ENCODE results near the gene ENDOU. TPM values are rescaled to one million over a fixed set of nuclear protein-coding genes. Genes with fewer than 3 reads are reported as not detected.

The ENDOU gene
- polyA plus RNA-seq, 1 of the 3 experiments (the other 2 are of a cell fraction): not detected

- H3K27me3 ChIP-seq (ENCODE audit: insufficient read depth): no peaks in the 10 kb centered on the region
- no peak overlapping the region for H3K4me3 ChIP-seq (ENCODE audit: low read depth in 2 of 2, low read length in 1 of 2)
- no peaks in the 10 kb centered on the region for H3K36me3 ChIP-seq (replicated peaks in 1 of 2; ENCODE audit: control insufficient read depth in 1 of 2, insufficient read depth in 2 of 2, low read length in 1 of 2)
- ChIA-PET POLR2A (interaction anchor here (0.7 kb wide), 1 partner anchor 36 kb away, joined by 3 read pairs; no protein-coding TSS in a partner anchor), CTCF (interaction anchor here (0.9 to 43.0 kb wide), 13 partner anchors 16 to 208 kb away, joined by 3 to 1294 read pairs (median 19); partner anchors contain the start of genes ENDOU, RAPGEF3 and SLC48A1)
- H3K9me2 ChIP-seq: no peaks in the 10 kb centered on the region
- no peaks in the 10 kb centered on the region for H3K9me3 ChIP-seq
- H3K9ac ChIP-seq: no peak overlapping the region
- peak; percentile 31 for DNase-seq
- TF ChIP-seq SMC3 (IDR thresholded peaks at IDR 0.05; ENCODE audit: low read depth, low read length): no peak
- TF ChIP-seq POLR2AphosphoS5 (IDR thresholded peaks at IDR 0.05; ENCODE audit: low read depth, low read length): no peak
- no peak for TF ChIP-seq RCOR1 (IDR thresholded peaks at IDR 0.05; ENCODE audit: low read length)
- TF ChIP-seq TEAD4 (IDR thresholded peaks at IDR 0.05; ENCODE audit: borderline replicate concordance, insufficient read depth): no peak
- TF ChIP-seq, protein P1, sequence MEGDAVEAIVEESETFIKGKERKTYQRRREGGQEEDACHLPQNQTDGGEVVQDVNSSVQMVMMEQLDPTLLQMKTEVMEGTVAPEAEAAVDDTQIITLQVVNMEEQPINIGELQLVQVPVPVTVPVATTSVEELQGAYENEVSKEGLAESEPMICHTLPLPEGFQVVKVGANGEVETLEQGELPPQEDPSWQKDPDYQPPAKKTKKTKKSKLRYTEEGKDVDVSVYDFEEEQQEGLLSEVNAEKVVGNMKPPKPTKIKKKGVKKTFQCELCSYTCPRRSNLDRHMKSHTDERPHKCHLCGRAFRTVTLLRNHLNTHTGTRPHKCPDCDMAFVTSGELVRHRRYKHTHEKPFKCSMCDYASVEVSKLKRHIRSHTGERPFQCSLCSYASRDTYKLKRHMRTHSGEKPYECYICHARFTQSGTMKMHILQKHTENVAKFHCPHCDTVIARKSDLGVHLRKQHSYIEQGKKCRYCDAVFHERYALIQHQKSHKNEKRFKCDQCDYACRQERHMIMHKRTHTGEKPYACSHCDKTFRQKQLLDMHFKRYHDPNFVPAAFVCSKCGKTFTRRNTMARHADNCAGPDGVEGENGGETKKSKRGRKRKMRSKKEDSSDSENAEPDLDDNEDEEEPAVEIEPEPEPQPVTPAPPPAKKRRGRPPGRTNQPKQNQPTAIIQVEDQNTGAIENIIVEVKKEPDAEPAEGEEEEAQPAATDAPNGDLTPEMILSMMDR (IDR thresholded peaks at IDR 0.05): no peak
- TF ChIP-seq FOXJ3 (CRISPR knock-in tag; IDR thresholded peaks at IDR 0.05): no peak
- TF ChIP-seq EP300 (IDR thresholded peaks at IDR 0.05; ENCODE audit: borderline replicate concordance in 1 of 2, low read depth in 1 of 2, low read length in 1 of 2): no peak
- 0 out of 2 replicates have a peak overlapping the region, but pooled peaks have one; percentile 44 for H3K4me2 ChIP-seq
- WGBS (ENCODE audit: low lambda C conversion rate): 87% methylated on average over 10 of the region's 21 CpGs
- H3F3A ChIP-seq (replicated peaks; ENCODE audit: insufficient read depth): no peaks in the 10 kb centered on the region
- H3K4me1 ChIP-seq (ENCODE audit: control insufficient read depth in 1 of 2, insufficient read depth in 2 of 2, low read depth in 1 of 2, low read length in 1 of 2): peaks cover 20 to 55% of the 10 kb centered on the region in 2 experiments; a peak in 3 of 4 replicates
- H4K20me1 ChIP-seq (ENCODE audit: insufficient read depth): no peaks in the 10 kb centered on the region
- peak overlapping the region in 1 of 2 experiments; percentile 50; a peak in 2 of 4 replicates for H3K27ac ChIP-seq (ENCODE audit: low read depth in 2 of 2, low read length in 1 of 2)
- H3K79me2 ChIP-seq (ENCODE audit: insufficient read depth): no peaks in the 10 kb centered on the region
- H2AFZ ChIP-seq (ENCODE audit: low read depth): no peak overlapping the region
Measured at GRCh38 chr12:47740606-47741339, 15.5 kb upstream of the ENDOU start.

- no peaks in the 10 kb centered on the region for H3K9me3 ChIP-seq
- no peaks in the 10 kb centered on the region for H3F3A ChIP-seq (replicated peaks; ENCODE audit: insufficient read depth)
- no peaks in the 10 kb centered on the region for H3K79me2 ChIP-seq (ENCODE audit: insufficient read depth)
- no peak overlapping the region for H3K4me2 ChIP-seq
- H3K4me1 ChIP-seq (ENCODE audit: control insufficient read depth in 1 of 2, insufficient read depth in 2 of 2, low read depth in 1 of 2, low read length in 1 of 2): peaks cover 20 to 63% of the 10 kb centered on the region in 2 experiments; a peak in 3 of 4 replicates
- no peak overlapping the region for H2AFZ ChIP-seq (ENCODE audit: low read depth)
- no peaks in the 10 kb centered on the region for H3K27me3 ChIP-seq (ENCODE audit: insufficient read depth)
- H3K9me2 ChIP-seq: no peaks in the 10 kb centered on the region
- ChIA-PET POLR2A (no interaction called here), CTCF (interaction anchor here (4.7 to 43.0 kb wide), 5 partner anchors 17 to 97 kb away, joined by 35 to 1294 read pairs (median 298); partner anchors contain the start of genes ENDOU, RAPGEF3 and SLC48A1)
- no peak overlapping the region for H3K27ac ChIP-seq (ENCODE audit: low read depth in 2 of 2, low read length in 1 of 2)
- WGBS (ENCODE audit: low lambda C conversion rate): 71% methylated on average over 7 of the region's 12 CpGs
- no peak overlapping the region for H3K4me3 ChIP-seq (ENCODE audit: low read depth in 2 of 2, low read length in 1 of 2)
- no peak overlapping the region for H3K9ac ChIP-seq
- no peaks in the 10 kb centered on the region for H3K36me3 ChIP-seq (replicated peaks in 1 of 2; ENCODE audit: control insufficient read depth in 1 of 2, insufficient read depth in 2 of 2, low read length in 1 of 2)
- DNase-seq: no peak
- H4K20me1 ChIP-seq (ENCODE audit: insufficient read depth): no peaks in the 10 kb centered on the region
- TF ChIP-seq FOXJ3 (CRISPR knock-in tag; IDR thresholded peaks at IDR 0.05) (no peak), FOSL2 (IDR thresholded peaks at IDR 0.05; ENCODE audit: borderline replicate concordance, low read depth) (no peak), JUND (IDR thresholded peaks at IDR 0.05) (no peak), RCOR1 (IDR thresholded peaks at IDR 0.05; ENCODE audit: low read length) (no peak), MXI1 (IDR thresholded peaks at IDR 0.05; ENCODE audit: low read depth, low read length) (no peak), CHD2 (IDR thresholded peaks at IDR 0.05; ENCODE audit: low read length, partially characterized antibody) (no peak), TCF12 (IDR thresholded peaks at IDR 0.05) (no peak), EZH2phosphoT487 (IDR thresholded peaks at IDR 0.05; ENCODE audit: borderline replicate concordance, low read depth) (no peak), SIN3A (IDR thresholded peaks at IDR 0.05; ENCODE audit: borderline replicate concordance, low read depth, low read length) (no peak), FOXM1 (IDR thresholded peaks at IDR 0.05; ENCODE audit: low read depth) (no peak), USF1 (IDR thresholded peaks at IDR 0.05; ENCODE audit: borderline replicate concordance, low read depth) (no peak), MEF2A (IDR thresholded peaks at IDR 0.05; ENCODE audit: borderline replicate concordance, low read depth) (no peak), POLR2AphosphoS5 (IDR thresholded peaks at IDR 0.05; ENCODE audit: low read depth, low read length) (no peak), YY1 (IDR thresholded peaks at IDR 0.05; ENCODE audit: low read depth) (no peak), USF2 (IDR thresholded peaks at IDR 0.05; ENCODE audit: borderline replicate concordance, low read depth, low read length) (no peak)
- TF ChIP-seq, protein P1 (IDR thresholded peaks at IDR 0.05): no peak
Measured at GRCh38 chr12:47739979-47740378, 14.7 kb upstream of the ENDOU start.
